GM23338 (cell line): Measurements from ENCODE around the gene OLIG3. TPM values are rescaled to one million over a fixed set of nuclear protein-coding genes. Genes with fewer than 3 reads are reported as not detected.
A peak's percentile ranks its signal among the peaks of the same experiment; 100 is the strongest.

Experiments
- ATAC-seq: fragments of 200-7000 bp; cut with Tn5 transposase; 3 replicates; pipeline ENCODE4 v1.9.1; 2020
- DNase-seq: peaks from one replicate; pipeline ENCODE4 v3.0.0-alpha.2; 2015; ENCODE audit warnings: low spot score
- H2AFZ ChIP-seq: fragments of 200-600 bp; sonication (generic); 2 replicates; pipeline ENCODE4 v1.8.0; 2016; ENCODE audit warnings: antibody characterized with exemption, mild to moderate bottlenecking, moderate library complexity
- H3F3A ChIP-seq: fragments of 200-600 bp; sonication (generic); replicated peaks from 2 replicates; pipeline ENCODE4 v1.8.0; 2017; ENCODE audit warnings: antibody characterized with exemption, mixed run types, low read depth
- H3K27ac ChIP-seq: fragments of 200-600 bp; sonication (generic); 2 replicates; pipeline ENCODE4 v1.6.1; 2016; ENCODE audit warnings: low read depth
- H3K27me3 ChIP-seq: fragments of 200-600 bp; sonication (generic); 2 replicates; pipeline ENCODE4 v1.8.0; 2016; ENCODE audit warnings: mild to moderate bottlenecking, mixed run types, moderate library complexity; ENCODE audit not compliant: insufficient read depth
- H3K36me3 ChIP-seq: fragments of 200-600 bp; sonication (generic); 2 replicates; pipeline ENCODE4 v1.8.0; 2016; ENCODE audit warnings: mild to moderate bottlenecking; ENCODE audit not compliant: insufficient read depth
- H3K4me1 ChIP-seq: fragments of 200-600 bp; sonication (generic); 2 replicates; pipeline ENCODE4 v1.8.0; 2016; ENCODE audit warnings: mild to moderate bottlenecking, moderate library complexity; ENCODE audit not compliant: insufficient read depth
- H3K4me2 ChIP-seq: fragments of 200-600 bp; sonication (generic); 2 replicates; pipeline ENCODE4 v1.7.1; 2017; ENCODE audit warnings: mixed run types
- H3K4me3 ChIP-seq: fragments of 200-600 bp; sonication (generic); 2 replicates; pipeline ENCODE4 v1.6.1; 2016; ENCODE audit warnings: mixed run types
- H3K79me2 ChIP-seq: fragments of 200-600 bp; sonication (generic); replicated peaks from 2 replicates; pipeline ENCODE4 v1.8.0; 2017; ENCODE audit warnings: mild to moderate bottlenecking; ENCODE audit not compliant: insufficient read depth
- H3K9me2 ChIP-seq: fragments of 200-600 bp; sonication (generic); 2 replicates; pipeline ENCODE4 v1.8.0; 2017; ENCODE audit not compliant: insufficient read depth
- H4K20me1 ChIP-seq: fragments of 200-600 bp; sonication (generic); replicated peaks from 2 replicates; pipeline ENCODE4 v1.8.0; 2017; ENCODE audit warnings: mild to moderate bottlenecking; ENCODE audit not compliant: insufficient read depth
- H3K27ac Mint-ChIP-seq: 2 replicates; pipeline ENCODE4 v1.8.0; 2020; ENCODE audit warnings: inconsistent platforms, mild to moderate bottlenecking, moderate library complexity, mixed read lengths
- H3K27me3 Mint-ChIP-seq: 3 replicates; pipeline ENCODE4 v1.8.0; 2022; ENCODE audit warnings: low read depth, mild to moderate bottlenecking, moderate library complexity, mixed read lengths, inconsistent platforms; ENCODE audit not compliant: insufficient read depth, poor library complexity
- H3K36me3 Mint-ChIP-seq: 3 replicates; pipeline ENCODE4 v1.8.0; 2021; ENCODE audit warnings: low read depth, mild to moderate bottlenecking, inconsistent platforms, moderate library complexity, mixed read lengths
- H3K4me1 Mint-ChIP-seq: 3 replicates; pipeline ENCODE4 v1.8.0; 2020; ENCODE audit warnings: mild to moderate bottlenecking, inconsistent platforms, mixed read lengths
- H3K4me3 Mint-ChIP-seq: 3 replicates; pipeline ENCODE4 v1.8.0; 2021; ENCODE audit warnings: moderate library complexity, mild to moderate bottlenecking, inconsistent platforms, mixed read lengths
- H3K9me3 Mint-ChIP-seq: 3 replicates; pipeline ENCODE4 v1.8.0; 2020; ENCODE audit warnings: moderate library complexity, mild to moderate bottlenecking, inconsistent platforms, mixed read lengths
- ETS1 ChIP-seq: IDR thresholded peaks from 2 replicates; pipeline ENCODE4 v1.6.1; 2016; ENCODE audit warnings: antibody characterized with exemption
- JUNB ChIP-seq: IDR thresholded peaks from one replicate; pipeline ENCODE4 v1.6.1; 2016; ENCODE audit warnings: antibody characterized with exemption; ENCODE audit not compliant: unreplicated experiment
- NANOG ChIP-seq: IDR thresholded peaks from 2 replicates; pipeline ENCODE4 v1.6.1; 2016; ENCODE audit warnings: antibody characterized with exemption, borderline replicate concordance
- ZNF114 ChIP-seq: fragments of 250-450 bp; sonication (Bioruptor Pico); IDR thresholded peaks from 2 replicates; pipeline ENCODE4 v1.5.0; 2020; ENCODE audit warnings: mild to moderate bottlenecking, moderate library complexity
- ZNF331 ChIP-seq: fragments of 250-450 bp; sonication (Bioruptor Pico); IDR thresholded peaks from 2 replicates; pipeline ENCODE4 v1.5.0; 2020; ENCODE audit warnings: low read depth, mild to moderate bottlenecking, moderate library complexity
- polyA plus RNA-seq: library from polyadenylated mRNA; unstranded; fragments of >200 nt; fragmentation: Nextera tagmentation; extraction: Ambion mirVana; gene quantifications from 2 replicates; pipeline ENCODE4 v1.2.1, GENCODE V29; 2016
- total RNA-seq: library from RNA; depleted of rRNA; stranded (reverse); fragments of >200 nt; shearing (Covaris generic); gene quantifications from 2 replicates; pipeline ENCODE4 v1.2.3, GENCODE V29; 2014
- TF ChIP-seq, protein P1 (sequence below): IDR thresholded peaks from one replicate; pipeline ENCODE4 v1.6.1; 2018; ENCODE audit warnings: antibody characterized with exemption; ENCODE audit not compliant: unreplicated experiment
- TF ChIP-seq, protein P2 (sequence below), 2 experiments: fragments of 200-600 bp in 1 of 2; sonication (generic) in 1 of 2; conservative IDR thresholded peaks; 2 replicates each; pipeline versions ENCODE4 v1.5.1 to v1.6.1; 2016 to 2017; ENCODE audit warnings: antibody characterized with exemption in 2 of 2, low read depth in 2 of 2, mild to moderate bottlenecking in 2 of 2, moderate library complexity in 1 of 2

The OLIG3 gene
- total and polyA plus RNA-seq, 2 experiments from 2014 or later, result 0.10 to 1.1 TPM

GRCh38 chr6:137486416-137486815 lies 7.8 kb downstream of the OLIG3 start:
- H3K4me2 ChIP-seq, result peak overlapping the region; percentile 96
- ATAC-seq, result no peak
- no peaks in the 10 kb centered on the region for H3K79me2 ChIP-seq
- H3K27ac ChIP-seq, result no peak overlapping the region
- Mint-ChIP-seq H3K27me3 (peaks cover 65% of the 10 kb centered on the region), H3K9me3 (no peaks in the 10 kb centered on the region; the same call in 2 of the 3 replicates), H3K27ac (no peak overlapping the region), H3K36me3 (no peaks in the 10 kb centered on the region), H3K4me3 (peak overlapping the region; percentile 65), H3K4me1 (peaks cover 41% of the 10 kb centered on the region)
- no peak overlapping the region for H2AFZ ChIP-seq
- 0 out of 2 replicates have a peak, but pooled peaks cover 3% of the 10 kb centered on the region for H4K20me1 ChIP-seq
- H3K9me2 ChIP-seq, result no peaks in the 10 kb centered on the region
- H3K36me3 ChIP-seq, result no peaks in the 10 kb centered on the region; the same call in 1 of the 2 replicates
- TF ChIP-seq, protein P1, sequence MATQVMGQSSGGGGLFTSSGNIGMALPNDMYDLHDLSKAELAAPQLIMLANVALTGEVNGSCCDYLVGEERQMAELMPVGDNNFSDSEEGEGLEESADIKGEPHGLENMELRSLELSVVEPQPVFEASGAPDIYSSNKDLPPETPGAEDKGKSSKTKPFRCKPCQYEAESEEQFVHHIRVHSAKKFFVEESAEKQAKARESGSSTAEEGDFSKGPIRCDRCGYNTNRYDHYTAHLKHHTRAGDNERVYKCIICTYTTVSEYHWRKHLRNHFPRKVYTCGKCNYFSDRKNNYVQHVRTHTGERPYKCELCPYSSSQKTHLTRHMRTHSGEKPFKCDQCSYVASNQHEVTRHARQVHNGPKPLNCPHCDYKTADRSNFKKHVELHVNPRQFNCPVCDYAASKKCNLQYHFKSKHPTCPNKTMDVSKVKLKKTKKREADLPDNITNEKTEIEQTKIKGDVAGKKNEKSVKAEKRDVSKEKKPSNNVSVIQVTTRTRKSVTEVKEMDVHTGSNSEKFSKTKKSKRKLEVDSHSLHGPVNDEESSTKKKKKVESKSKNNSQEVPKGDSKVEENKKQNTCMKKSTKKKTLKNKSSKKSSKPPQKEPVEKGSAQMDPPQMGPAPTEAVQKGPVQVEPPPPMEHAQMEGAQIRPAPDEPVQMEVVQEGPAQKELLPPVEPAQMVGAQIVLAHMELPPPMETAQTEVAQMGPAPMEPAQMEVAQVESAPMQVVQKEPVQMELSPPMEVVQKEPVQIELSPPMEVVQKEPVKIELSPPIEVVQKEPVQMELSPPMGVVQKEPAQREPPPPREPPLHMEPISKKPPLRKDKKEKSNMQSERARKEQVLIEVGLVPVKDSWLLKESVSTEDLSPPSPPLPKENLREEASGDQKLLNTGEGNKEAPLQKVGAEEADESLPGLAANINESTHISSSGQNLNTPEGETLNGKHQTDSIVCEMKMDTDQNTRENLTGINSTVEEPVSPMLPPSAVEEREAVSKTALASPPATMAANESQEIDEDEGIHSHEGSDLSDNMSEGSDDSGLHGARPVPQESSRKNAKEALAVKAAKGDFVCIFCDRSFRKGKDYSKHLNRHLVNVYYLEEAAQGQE, result no peak
- TF ChIP-seq, protein P2, sequence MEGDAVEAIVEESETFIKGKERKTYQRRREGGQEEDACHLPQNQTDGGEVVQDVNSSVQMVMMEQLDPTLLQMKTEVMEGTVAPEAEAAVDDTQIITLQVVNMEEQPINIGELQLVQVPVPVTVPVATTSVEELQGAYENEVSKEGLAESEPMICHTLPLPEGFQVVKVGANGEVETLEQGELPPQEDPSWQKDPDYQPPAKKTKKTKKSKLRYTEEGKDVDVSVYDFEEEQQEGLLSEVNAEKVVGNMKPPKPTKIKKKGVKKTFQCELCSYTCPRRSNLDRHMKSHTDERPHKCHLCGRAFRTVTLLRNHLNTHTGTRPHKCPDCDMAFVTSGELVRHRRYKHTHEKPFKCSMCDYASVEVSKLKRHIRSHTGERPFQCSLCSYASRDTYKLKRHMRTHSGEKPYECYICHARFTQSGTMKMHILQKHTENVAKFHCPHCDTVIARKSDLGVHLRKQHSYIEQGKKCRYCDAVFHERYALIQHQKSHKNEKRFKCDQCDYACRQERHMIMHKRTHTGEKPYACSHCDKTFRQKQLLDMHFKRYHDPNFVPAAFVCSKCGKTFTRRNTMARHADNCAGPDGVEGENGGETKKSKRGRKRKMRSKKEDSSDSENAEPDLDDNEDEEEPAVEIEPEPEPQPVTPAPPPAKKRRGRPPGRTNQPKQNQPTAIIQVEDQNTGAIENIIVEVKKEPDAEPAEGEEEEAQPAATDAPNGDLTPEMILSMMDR (conservative IDR thresholded peaks at IDR 0.05; ENCODE audit: low read depth in 2 of 2), result no peak
- no peak for TF ChIP-seq ZNF331 (CRISPR knock-in tag)
- no peak for TF ChIP-seq ETS1
- no peak for TF ChIP-seq NANOG
- TF ChIP-seq JUNB, result no peak
- H3K4me3 ChIP-seq, result peak overlapping the region; percentile 72
- H3F3A ChIP-seq, result peaks cover 15% of the 10 kb centered on the region; the same call in 1 of the 2 replicates
- peaks cover 81% of the 10 kb centered on the region for H3K27me3 ChIP-seq
- peaks cover 41% of the 10 kb centered on the region for H3K4me1 ChIP-seq
- DNase-seq, result peak; percentile 27

GRCh38 chr6:137480431-137480830 lies 13.8 kb downstream of the OLIG3 start:
- Histone ChIP-seq H3K4me2 (no peak overlapping the region), H4K20me1 (no peaks in the 10 kb centered on the region), H3K9me2 (peaks cover 4% of the 10 kb centered on the region; the same call in 1 of the 2 replicates), H3K27ac (no peak overlapping the region), H3F3A (no peaks in the 10 kb centered on the region), H3K36me3 (no peaks in the 10 kb centered on the region; the same call in 1 of the 2 replicates), H2AFZ (no peak overlapping the region), H3K4me3 (no peak overlapping the region), H3K4me1 (no peaks in the 10 kb centered on the region), H3K27me3 (peaks cover 21% of the 10 kb centered on the region), H3K79me2 (no peaks in the 10 kb centered on the region)
- ATAC-seq, result no peak
- no peak for DNase-seq
- Mint-ChIP-seq H3K9me3 (no peaks in the 10 kb centered on the region), H3K4me1 (no peaks in the 10 kb centered on the region), H3K36me3 (no peaks in the 10 kb centered on the region), H3K27me3 (peaks cover 9% of the 10 kb centered on the region), H3K27ac (no peak overlapping the region), H3K4me3 (no peak overlapping the region)
- TF ChIP-seq ETS1 (no peak), ZNF114 (no peak)
